GM21717 (cell line): Measurements from ENCODE around the gene TRIM77.
"Not testable (repeated sequence)": the region's sequence is repeated elsewhere in the genome, so short reads cannot be mapped to it uniquely, and the experiment has no call there.

Source experiments
- ATAC-seq: cut with Tn5 transposase; IDR thresholded peaks from one replicate; pipeline ENCODE4 v1.9.1; 2021; ENCODE audit warnings: mild to moderate bottlenecking, moderate library complexity; ENCODE audit not compliant: unreplicated experiment

TRIM77 gene

GRCh38 chr11:89709999-89710398, at the start of gene TRIM77:
Gene TRIM77, plus strand, starts transcription at chr11:89710299. Its CDS starts 0 bp downstream, at chr11:89710299.
- ATAC-seq: not testable (repeated sequence)

GRCh38 chr11:89667001-89667400, 43.1 kb upstream of the TRIM77 start:
- ATAC-seq: no peak

- ATAC-seq: not testable (repeated sequence)
Measured at GRCh38 chr11:89668158-89668557, 41.9 kb upstream of the TRIM77 start.

- ATAC-seq: not testable (repeated sequence)
Measured at GRCh38 chr11:89669586-89669985, 40.5 kb upstream of the TRIM77 start.

- ATAC-seq: not testable (repeated sequence)
Measured at GRCh38 chr11:89669993-89670669, 40.0 kb upstream of the TRIM77 start.

- ATAC-seq: not testable (repeated sequence)
Measured at GRCh38 chr11:89672547-89672946, 37.6 kb upstream of the TRIM77 start.

GRCh38 chr11:89673380-89673779, 36.7 kb upstream of the TRIM77 start:
- not testable (repeated sequence) for ATAC-seq

GRCh38 chr11:89675383-89675782, 34.7 kb upstream of the TRIM77 start:
- not testable (repeated sequence) for ATAC-seq

GRCh38 chr11:89675948-89676347, 34.2 kb upstream of the TRIM77 start:
- ATAC-seq: not testable (repeated sequence)

- not testable (repeated sequence) for ATAC-seq
Measured at GRCh38 chr11:89707080-89707479, 3.0 kb upstream of the TRIM77 start.

- ATAC-seq: not testable (repeated sequence)
Measured at GRCh38 chr11:89724866-89725498, 14.9 kb downstream of the TRIM77 start.

GRCh38 chr11:89730215-89730614, 20.1 kb downstream of the TRIM77 start:
- ATAC-seq: not testable (repeated sequence)

GRCh38 chr11:89736566-89736965, 26.5 kb downstream of the TRIM77 start:
- no peak for ATAC-seq

GRCh38 chr11:89737116-89737515, 27.0 kb downstream of the TRIM77 start:
- no peak for ATAC-seq

- ATAC-seq: not testable (repeated sequence)
Measured at GRCh38 chr11:89741406-89741805, 31.3 kb downstream of the TRIM77 start.

GRCh38 chr11:89744158-89744557, 34.1 kb downstream of the TRIM77 start:
- ATAC-seq: not testable (repeated sequence)

- not testable (repeated sequence) for ATAC-seq
Measured at GRCh38 chr11:89750822-89751221, 40.7 kb downstream of the TRIM77 start.
